Nephron (organoid): ENCODE measurements around the gene KIF20B.

Experiments
- H3K27ac Mint-ChIP-seq, 3 experiments: 2 replicates each; pipeline ENCODE4 v1.8.0; 2020; ENCODE audit warnings: mixed read lengths in 3 of 3, mild to moderate bottlenecking in 2 of 3, moderate library complexity in 1 of 3
- H3K27me3 Mint-ChIP-seq: 2 replicates; pipeline ENCODE4 v1.8.0; 2021; ENCODE audit warnings: low read depth, mild to moderate bottlenecking, moderate library complexity, mixed read lengths
- H3K36me3 Mint-ChIP-seq: 2 replicates; pipeline ENCODE4 v1.8.0; 2020; ENCODE audit warnings: low read depth, mixed read lengths
- H3K4me1 Mint-ChIP-seq: 2 replicates; pipeline ENCODE4 v1.8.0; 2020; ENCODE audit warnings: mixed read lengths
- H3K4me3 Mint-ChIP-seq, 3 experiments: 2 replicates each; pipeline ENCODE4 v1.8.0; 2020; ENCODE audit warnings: mild to moderate bottlenecking in 3 of 3, mixed read lengths in 3 of 3, moderate library complexity in 2 of 3
- H3K9me3 Mint-ChIP-seq: 2 replicates; pipeline ENCODE4 v1.8.0; 2020; ENCODE audit warnings: mixed read lengths
- TF ChIP-seq, protein P1 (sequence below), 3 experiments: fragments of 200-600 bp; sonication (generic); IDR thresholded peaks; one replicate each; pipeline ENCODE4 v1.5.0; 2021; ENCODE audit warnings: antibody characterized with exemption in 3 of 3; ENCODE audit not compliant: unreplicated experiment in 3 of 3

The KIF20B gene

DNA sequence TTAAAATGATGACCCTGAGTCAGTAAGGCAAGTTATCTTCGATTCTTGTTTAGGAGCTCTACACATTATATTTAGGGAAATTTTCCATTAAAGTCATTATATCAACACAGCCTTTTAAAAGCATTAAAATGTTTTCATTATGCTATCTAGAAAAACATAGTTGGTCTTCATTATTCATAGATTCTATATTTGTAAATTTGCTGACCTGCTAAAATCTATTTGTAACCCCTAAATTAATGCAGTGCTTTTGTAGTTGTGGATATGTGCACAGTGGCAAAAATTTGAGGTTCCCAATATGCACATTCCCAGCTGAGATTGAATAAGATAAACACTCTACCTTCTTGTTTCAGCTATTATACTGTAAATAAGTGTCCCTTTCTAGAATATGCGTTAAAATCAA lies 81.1 kb downstream of the KIF20B start:
- no peaks in the 10 kb centered on the region for H3K4me1 Mint-ChIP-seq
- H3K36me3 Mint-ChIP-seq: peaks cover 13% of the 10 kb centered on the region
- H3K9me3 Mint-ChIP-seq: no peaks in the 10 kb centered on the region
- H3K27me3 Mint-ChIP-seq: no peaks in the 10 kb centered on the region
- TF ChIP-seq, protein P1, sequence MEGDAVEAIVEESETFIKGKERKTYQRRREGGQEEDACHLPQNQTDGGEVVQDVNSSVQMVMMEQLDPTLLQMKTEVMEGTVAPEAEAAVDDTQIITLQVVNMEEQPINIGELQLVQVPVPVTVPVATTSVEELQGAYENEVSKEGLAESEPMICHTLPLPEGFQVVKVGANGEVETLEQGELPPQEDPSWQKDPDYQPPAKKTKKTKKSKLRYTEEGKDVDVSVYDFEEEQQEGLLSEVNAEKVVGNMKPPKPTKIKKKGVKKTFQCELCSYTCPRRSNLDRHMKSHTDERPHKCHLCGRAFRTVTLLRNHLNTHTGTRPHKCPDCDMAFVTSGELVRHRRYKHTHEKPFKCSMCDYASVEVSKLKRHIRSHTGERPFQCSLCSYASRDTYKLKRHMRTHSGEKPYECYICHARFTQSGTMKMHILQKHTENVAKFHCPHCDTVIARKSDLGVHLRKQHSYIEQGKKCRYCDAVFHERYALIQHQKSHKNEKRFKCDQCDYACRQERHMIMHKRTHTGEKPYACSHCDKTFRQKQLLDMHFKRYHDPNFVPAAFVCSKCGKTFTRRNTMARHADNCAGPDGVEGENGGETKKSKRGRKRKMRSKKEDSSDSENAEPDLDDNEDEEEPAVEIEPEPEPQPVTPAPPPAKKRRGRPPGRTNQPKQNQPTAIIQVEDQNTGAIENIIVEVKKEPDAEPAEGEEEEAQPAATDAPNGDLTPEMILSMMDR (IDR thresholded peaks at IDR 0.05; ENCODE audit: unreplicated experiment in 3 of 3): no peak
- no peak overlapping the region for H3K4me3 Mint-ChIP-seq
- no peak overlapping the region for H3K27ac Mint-ChIP-seq

DNA sequence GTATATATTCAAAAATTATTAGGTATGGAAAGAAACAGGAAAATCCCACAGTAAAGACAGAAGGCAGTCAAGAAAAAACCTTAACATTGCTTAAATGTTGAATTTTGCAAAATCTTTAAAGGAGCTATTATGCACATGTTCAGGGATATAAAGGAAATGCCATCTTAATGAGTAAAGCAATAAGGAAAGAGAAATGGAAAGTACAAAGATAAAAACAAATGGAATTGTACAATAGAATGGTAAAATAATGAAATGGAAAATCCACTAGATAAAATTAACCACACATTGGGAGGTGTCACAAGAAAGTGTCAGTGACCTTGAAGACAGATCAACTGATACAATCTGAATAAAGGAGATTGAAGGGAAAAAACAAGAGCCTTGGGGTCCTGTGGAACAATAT lies 82.0 kb downstream of the KIF20B start:
- no peak overlapping the region for H3K4me3 Mint-ChIP-seq
- no peaks in the 10 kb centered on the region for H3K9me3 Mint-ChIP-seq
- no peaks in the 10 kb centered on the region for H3K27me3 Mint-ChIP-seq
- H3K27ac Mint-ChIP-seq: no peak overlapping the region
- TF ChIP-seq, protein P1 (IDR thresholded peaks at IDR 0.05; ENCODE audit: unreplicated experiment in 3 of 3): no peak
- H3K4me1 Mint-ChIP-seq: no peaks in the 10 kb centered on the region
- H3K36me3 Mint-ChIP-seq: peaks cover 7% of the 10 kb centered on the region

DNA sequence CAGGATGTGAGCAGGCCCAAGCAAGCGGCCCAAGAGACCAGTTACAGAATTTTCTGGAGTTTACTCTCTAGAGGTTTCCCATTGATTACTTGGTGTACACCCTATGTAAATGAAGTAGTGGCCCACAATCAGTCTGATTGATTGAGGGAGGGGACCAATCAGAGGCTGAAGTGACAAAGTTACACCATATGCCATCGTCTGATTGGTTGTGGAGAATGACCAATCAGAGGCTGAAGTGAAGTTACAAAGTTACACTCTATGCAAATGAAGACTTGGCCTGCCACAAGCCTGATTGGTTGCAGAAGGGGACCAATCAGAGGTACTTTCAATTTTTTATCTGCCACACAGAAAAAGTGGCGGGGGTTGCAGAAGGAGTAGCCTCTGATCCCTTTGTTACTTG lies 83.7 kb downstream of the KIF20B start:
- Mint-ChIP-seq H3K4me3 (no peak overlapping the region), H3K36me3 (peaks cover 3% of the 10 kb centered on the region), H3K4me1 (no peaks in the 10 kb centered on the region), H3K27me3 (no peaks in the 10 kb centered on the region), H3K9me3 (no peaks in the 10 kb centered on the region), H3K27ac (no peak overlapping the region)
- TF ChIP-seq, protein P1 (IDR thresholded peaks at IDR 0.05; ENCODE audit: unreplicated experiment in 3 of 3): no peak

DNA sequence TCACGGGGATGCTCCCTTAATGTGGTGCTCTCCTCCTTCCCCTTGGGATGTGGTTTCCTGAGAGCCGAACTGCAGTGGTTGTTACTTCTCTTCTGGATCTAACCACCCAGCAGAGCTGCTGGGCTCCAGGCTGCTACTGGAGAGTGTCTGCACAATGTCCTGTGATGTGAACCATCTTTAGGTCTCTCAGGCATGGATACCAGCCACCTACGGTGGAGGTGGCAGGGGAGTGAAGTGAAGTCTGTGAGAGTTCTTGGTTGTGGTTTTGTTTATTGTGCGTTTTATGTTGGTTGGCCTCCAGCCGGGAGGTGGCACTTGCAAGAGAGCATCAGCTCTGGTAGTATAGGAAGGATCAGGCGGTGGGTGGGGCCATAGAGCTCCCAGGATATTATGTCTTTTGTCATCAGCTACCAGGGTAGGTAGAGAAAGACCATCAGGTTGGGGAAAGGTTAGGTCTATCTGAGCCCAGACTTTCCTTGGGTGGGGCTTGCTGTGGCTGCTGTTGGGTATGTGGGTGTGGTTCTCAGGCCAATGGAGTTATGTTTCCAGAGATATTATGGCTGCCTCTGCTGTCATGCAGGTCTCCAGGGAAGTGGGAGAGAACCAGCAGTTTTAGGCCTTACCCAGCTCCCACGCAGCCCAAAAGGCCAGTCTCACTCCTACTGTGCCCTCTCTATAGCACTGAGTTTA lies 87.9 kb downstream of the KIF20B start:
- H3K4me3 Mint-ChIP-seq: no peak overlapping the region
- no peak overlapping the region for H3K27ac Mint-ChIP-seq
- TF ChIP-seq, protein P1 (IDR thresholded peaks at IDR 0.05; ENCODE audit: unreplicated experiment in 3 of 3): no peak
- H3K9me3 Mint-ChIP-seq: no peaks in the 10 kb centered on the region
- H3K27me3 Mint-ChIP-seq: no peaks in the 10 kb centered on the region
- no peaks in the 10 kb centered on the region for H3K36me3 Mint-ChIP-seq
- peaks cover 4% of the 10 kb centered on the region for H3K4me1 Mint-ChIP-seq

DNA sequence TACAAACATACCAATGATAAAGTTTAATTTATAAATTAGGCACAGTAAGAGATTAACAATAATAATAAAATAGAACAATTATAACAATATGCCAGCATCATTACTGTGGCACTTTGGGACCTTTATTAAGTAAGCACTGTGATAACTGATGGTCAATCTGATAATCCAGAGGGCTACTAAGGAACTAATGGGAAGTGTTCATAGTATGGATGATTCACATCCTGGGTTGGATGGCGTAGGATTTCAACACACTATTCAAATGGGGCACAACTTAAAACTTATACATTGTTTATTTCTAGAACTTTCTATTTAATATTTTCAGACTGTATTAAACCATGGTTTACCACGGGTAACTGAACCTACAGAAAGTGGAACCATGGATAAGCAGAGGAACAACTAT lies 90.8 kb downstream of the KIF20B start:
- H3K4me3 Mint-ChIP-seq: no peak overlapping the region
- H3K9me3 Mint-ChIP-seq: no peaks in the 10 kb centered on the region
- no peaks in the 10 kb centered on the region for H3K36me3 Mint-ChIP-seq
- no peak overlapping the region for H3K27ac Mint-ChIP-seq
- H3K27me3 Mint-ChIP-seq: no peaks in the 10 kb centered on the region
- H3K4me1 Mint-ChIP-seq: peaks cover 14% of the 10 kb centered on the region
- TF ChIP-seq, protein P1 (IDR thresholded peaks at IDR 0.05; ENCODE audit: unreplicated experiment in 3 of 3): no peak

DNA sequence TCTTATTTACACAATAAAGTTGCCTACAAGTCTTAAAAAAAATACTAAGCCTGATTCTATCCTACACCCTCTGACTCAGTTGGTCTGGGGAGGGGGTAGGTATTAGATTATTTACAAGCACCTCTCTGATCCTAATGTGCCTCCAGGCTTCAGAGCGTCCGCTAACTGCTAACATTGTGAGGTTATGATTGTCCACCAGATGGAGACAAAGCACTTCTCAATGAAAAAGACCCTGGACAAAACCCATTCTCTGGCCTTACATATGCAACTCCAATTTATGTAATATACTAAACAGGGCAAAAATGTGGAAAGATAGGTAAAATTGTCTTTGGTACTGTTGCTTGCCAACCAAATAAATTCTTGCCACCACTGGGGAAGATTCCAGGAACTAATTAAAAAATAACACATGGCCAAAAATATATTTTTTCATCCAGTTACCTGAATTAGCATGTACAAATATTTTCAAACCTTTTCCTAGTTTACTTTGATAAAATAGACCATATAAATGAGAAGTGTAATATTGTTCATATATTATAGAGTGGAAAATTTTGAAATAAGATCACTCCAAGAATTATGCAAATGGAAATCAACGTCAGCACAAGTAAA lies 92.4 kb downstream of the KIF20B start:
- Mint-ChIP-seq H3K9me3 (no peaks in the 10 kb centered on the region), H3K4me1 (peaks cover 15% of the 10 kb centered on the region), H3K27ac (no peak overlapping the region), H3K4me3 (no peak overlapping the region), H3K27me3 (no peaks in the 10 kb centered on the region), H3K36me3 (no peaks in the 10 kb centered on the region)
- TF ChIP-seq, protein P1 (IDR thresholded peaks at IDR 0.05; ENCODE audit: unreplicated experiment in 3 of 3): peak; percentile 82 to 88 (median 87)
